SK-N-SH treated with all-trans-retinoic acid at 6 μM for 48 hours (cell line): ENCODE results near the gene PPP1CA.

Source experiments
- ATAC-seq: fragments of 200-7000 bp; cut with Tn5 transposase; 3 replicates; pipeline ENCODE4 v1.9.1; 2020; ENCODE audit warnings: mild to moderate bottlenecking, moderate library complexity
- BACH2 ChIP-seq: fragments of 250-450 bp; sonication (Bioruptor Pico); IDR thresholded peaks from 2 replicates; pipeline ENCODE4 v1.9.0; 2021; ENCODE audit warnings: mild to moderate bottlenecking, borderline replicate concordance
- OSR1 ChIP-seq: fragments of 250-450 bp; sonication (Bioruptor Pico); IDR thresholded peaks from 2 replicates; pipeline ENCODE4 v1.8.0; 2022; ENCODE audit warnings: moderate library complexity, mild to moderate bottlenecking, inconsistent platforms
- PATZ1 ChIP-seq: fragments of 250-450 bp; sonication (Bioruptor Pico); IDR thresholded peaks from 2 replicates; pipeline ENCODE4 v1.8.0; 2020; ENCODE audit warnings: mild to moderate bottlenecking, moderate library complexity, borderline replicate concordance
- POU6F1 ChIP-seq: fragments of 250-450 bp; sonication (Bioruptor Pico); IDR thresholded peaks from 2 replicates; pipeline ENCODE4 v1.8.0; 2021; ENCODE audit warnings: low read depth, mild to moderate bottlenecking, moderate library complexity, borderline replicate concordance
- PPARA ChIP-seq: fragments of 250-450 bp; sonication (Bioruptor Pico); IDR thresholded peaks from 2 replicates; pipeline ENCODE4 v1.5.0; 2020; ENCODE audit warnings: mild to moderate bottlenecking, borderline replicate concordance
- SNAI2 ChIP-seq: fragments of 250-450 bp; sonication (Bioruptor Pico); IDR thresholded peaks from 2 replicates; pipeline ENCODE4 v1.5.0; 2020; ENCODE audit warnings: mild to moderate bottlenecking, moderate library complexity
- TCF4 ChIP-seq: fragments of 250-450 bp; sonication (Bioruptor Pico); IDR thresholded peaks from 2 replicates; pipeline ENCODE4 v1.8.0; 2021; ENCODE audit warnings: mild to moderate bottlenecking, moderate library complexity, borderline replicate concordance
- TOX ChIP-seq: fragments of 250-450 bp; sonication (Bioruptor Pico); IDR thresholded peaks from 2 replicates; pipeline ENCODE4 v1.8.0; 2021; ENCODE audit warnings: mild to moderate bottlenecking, moderate library complexity, borderline replicate concordance
- ZC3H10 ChIP-seq: fragments of 250-450 bp; sonication (Bioruptor Pico); IDR thresholded peaks from 2 replicates; pipeline ENCODE4 v1.5.1; 2021; ENCODE audit warnings: mild to moderate bottlenecking, moderate library complexity
- ZFP3 ChIP-seq: fragments of 250-450 bp; sonication (Bioruptor Pico); IDR thresholded peaks from 2 replicates; pipeline ENCODE4 v1.5.0; 2020; ENCODE audit warnings: mild to moderate bottlenecking, moderate library complexity
- ZNF70 ChIP-seq: fragments of 450-650 bp; formaldehyde crosslinking; IDR thresholded peaks from 2 replicates; pipeline ENCODE4 v1.5.0; 2020; ENCODE audit warnings: mild to moderate bottlenecking, moderate library complexity
- ZNF8 ChIP-seq: fragments of 450-650 bp; formaldehyde crosslinking; IDR thresholded peaks from 2 replicates; pipeline ENCODE4 v1.5.0; 2020; ENCODE audit warnings: mild to moderate bottlenecking, moderate library complexity
- TF ChIP-seq, protein P1 (sequence below): fragments of 250-450 bp; sonication (Bioruptor Pico); IDR thresholded peaks from 2 replicates; pipeline ENCODE4 v1.5.1; 2020; ENCODE audit warnings: low read depth, mild to moderate bottlenecking, moderate library complexity
- TF ChIP-seq, protein P2 (sequence below): fragments of 250-450 bp; sonication (Bioruptor Pico); IDR thresholded peaks from 2 replicates; pipeline ENCODE4 v1.5.1; 2021; ENCODE audit warnings: mild to moderate bottlenecking, moderate library complexity

The PPP1CA gene

GRCh38 chr11:67372993-67373647 lies 28.5 kb downstream of the PPP1CA start, which contains the start of gene CLCF1 (continued):
- TF ChIP-seq ZC3H10 (CRISPR knock-in tag): no peak
- no peak for TF ChIP-seq BACH2 (CRISPR knock-in tag)
- TF ChIP-seq PATZ1 (CRISPR knock-in tag): no peak
- no peak for TF ChIP-seq ZFP3 (CRISPR knock-in tag)
- no peak for TF ChIP-seq ZNF8 (CRISPR knock-in tag)
- TF ChIP-seq, all 23 proteins: peak for 0

DNA sequence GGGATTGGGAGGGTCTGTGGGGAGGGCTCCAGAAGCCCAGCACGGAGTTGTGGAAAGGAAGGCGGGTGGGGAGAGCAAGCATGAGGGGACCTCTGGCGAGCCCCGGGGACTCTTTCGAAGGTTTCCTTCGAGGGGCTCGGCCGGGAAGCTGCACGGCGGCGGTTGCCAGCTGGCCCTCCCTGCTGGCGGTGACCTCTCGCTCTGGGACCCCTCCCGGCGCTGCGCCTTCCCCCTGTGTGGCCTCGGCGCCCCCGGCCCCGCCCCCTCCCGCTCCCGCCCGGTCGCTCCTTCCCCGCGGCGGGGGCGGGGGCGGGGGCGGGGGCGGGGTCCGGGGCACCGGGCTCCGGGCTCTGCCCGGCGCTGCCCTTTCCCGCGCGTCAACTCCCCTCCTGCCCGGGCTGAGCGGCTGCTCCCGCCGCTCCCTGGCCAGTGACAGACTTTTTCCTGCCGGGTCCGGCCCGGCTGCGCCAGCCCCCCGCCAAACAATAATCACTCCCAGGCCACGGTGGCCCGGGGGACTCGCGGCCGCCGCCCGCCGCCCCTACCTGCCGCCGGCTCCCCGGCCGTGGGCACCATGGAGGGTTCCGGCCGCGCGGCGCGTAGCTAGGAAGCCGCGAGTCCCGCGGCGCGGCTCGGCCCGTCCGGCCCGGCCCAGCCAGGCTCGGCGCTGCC lies 29.2 kb downstream of the PPP1CA start:
- TF ChIP-seq ZNF70 (no peak), ZFP3 (CRISPR knock-in tag) (no peak), POU6F1 (no peak), ZC3H10 (CRISPR knock-in tag) (no peak), TCF4 (CRISPR knock-in tag) (no peak), PPARA (CRISPR knock-in tag) (no peak), TOX (CRISPR knock-in tag) (no peak), ZNF8 (CRISPR knock-in tag) (no peak), PATZ1 (CRISPR knock-in tag) (no peak)
- TF ChIP-seq, protein P1, sequence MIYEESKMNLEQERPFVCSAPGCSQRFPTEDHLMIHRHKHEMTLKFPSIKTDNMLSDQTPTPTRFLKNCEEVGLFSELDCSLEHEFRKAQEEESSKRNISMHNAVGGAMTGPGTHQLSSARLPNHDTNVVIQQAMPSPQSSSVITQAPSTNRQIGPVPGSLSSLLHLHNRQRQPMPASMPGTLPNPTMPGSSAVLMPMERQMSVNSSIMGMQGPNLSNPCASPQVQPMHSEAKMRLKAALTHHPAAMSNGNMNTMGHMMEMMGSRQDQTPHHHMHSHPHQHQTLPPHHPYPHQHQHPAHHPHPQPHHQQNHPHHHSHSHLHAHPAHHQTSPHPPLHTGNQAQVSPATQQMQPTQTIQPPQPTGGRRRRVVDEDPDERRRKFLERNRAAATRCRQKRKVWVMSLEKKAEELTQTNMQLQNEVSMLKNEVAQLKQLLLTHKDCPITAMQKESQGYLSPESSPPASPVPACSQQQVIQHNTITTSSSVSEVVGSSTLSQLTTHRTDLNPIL (CRISPR knock-in tag): no peak
- TF ChIP-seq, all 23 proteins: peak for 0

DNA sequence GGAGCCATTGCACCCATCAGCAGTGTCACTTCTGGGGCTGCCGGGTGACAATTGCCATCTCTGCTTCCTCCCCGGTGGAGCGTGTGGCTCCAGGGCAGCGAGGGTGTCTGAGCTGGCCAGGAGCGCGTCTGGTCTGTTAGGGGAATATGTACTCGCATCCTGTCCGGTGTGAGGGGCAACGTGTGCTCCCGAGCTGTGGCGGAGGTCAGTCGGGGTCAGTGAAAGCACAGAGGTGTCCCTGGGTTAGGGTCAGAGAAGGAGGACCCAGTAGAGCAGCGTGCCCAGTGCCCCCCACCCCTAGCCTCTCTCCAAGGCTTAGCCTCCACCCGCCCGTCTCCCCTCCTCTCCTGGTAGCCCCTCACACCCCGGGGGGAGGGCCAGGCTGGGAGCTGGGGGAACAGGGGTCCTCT lies 29.7 kb downstream of the PPP1CA start:
- no peak for TF ChIP-seq PPARA (CRISPR knock-in tag)
- no peak for TF ChIP-seq TCF4 (CRISPR knock-in tag)
- TF ChIP-seq, protein P2, sequence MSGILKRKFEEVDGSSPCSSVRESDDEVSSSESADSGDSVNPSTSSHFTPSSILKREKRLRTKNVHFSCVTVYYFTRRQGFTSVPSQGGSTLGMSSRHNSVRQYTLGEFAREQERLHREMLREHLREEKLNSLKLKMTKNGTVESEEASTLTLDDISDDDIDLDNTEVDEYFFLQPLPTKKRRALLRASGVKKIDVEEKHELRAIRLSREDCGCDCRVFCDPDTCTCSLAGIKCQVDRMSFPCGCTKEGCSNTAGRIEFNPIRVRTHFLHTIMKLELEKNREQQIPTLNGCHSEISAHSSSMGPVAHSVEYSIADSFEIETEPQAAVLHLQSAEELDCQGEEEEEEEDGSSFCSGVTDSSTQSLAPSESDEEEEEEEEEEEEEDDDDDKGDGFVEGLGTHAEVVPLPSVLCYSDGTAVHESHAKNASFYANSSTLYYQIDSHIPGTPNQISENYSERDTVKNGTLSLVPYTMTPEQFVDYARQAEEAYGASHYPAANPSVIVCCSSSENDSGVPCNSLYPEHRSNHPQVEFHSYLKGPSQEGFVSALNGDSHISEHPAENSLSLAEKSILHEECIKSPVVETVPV (CRISPR knock-in tag): no peak
- no peak for TF ChIP-seq BACH2 (CRISPR knock-in tag)
- TF ChIP-seq SNAI2 (CRISPR knock-in tag): no peak
- TF ChIP-seq ZNF8 (CRISPR knock-in tag): no peak
- TF ChIP-seq ZNF70: no peak
- TF ChIP-seq, protein P1 (CRISPR knock-in tag): no peak
- TF ChIP-seq OSR1: no peak
- no peak for TF ChIP-seq ZC3H10 (CRISPR knock-in tag)
- TF ChIP-seq ZFP3 (CRISPR knock-in tag): no peak
- TF ChIP-seq POU6F1: no peak
- ATAC-seq: no peak

More for the DNA sequence above, 29.2 kb downstream of the PPP1CA start:
- no peak for ATAC-seq
